Thymus (tissue), 11 donors: ENCODE results near the gene LRP1. TPM values are rescaled to one million over a fixed set of nuclear protein-coding genes. Genes with fewer than 3 reads are reported as not detected.

Experiments used
- DNase-seq, 9 donors: peaks; one replicate each; pipeline ENCODE4 v3.0.0-alpha.2; 2013; ENCODE audit warnings: low spot score in 9 of 9, low read depth in 6 of 9, missing footprints in 1 of 9
- H3K27ac ChIP-seq, 2 donors: one replicate each; pipeline ENCODE4 v1.5.1; 2013; ENCODE audit warnings: control low read depth in 1 of 2, low read depth in 1 of 2, low read length in 1 of 2, mild to moderate bottlenecking in 1 of 2, moderate library complexity in 1 of 2
- H3K27me3 ChIP-seq, 2 donors: one replicate each; pipeline ENCODE4 v1.5.1; 2013; ENCODE audit warnings: low read length in 1 of 2; ENCODE audit not compliant: control insufficient read depth in 2 of 2, insufficient read depth in 1 of 2
- H3K36me3 ChIP-seq, 2 donors: one replicate each; pipeline ENCODE4 v1.5.1; 2013; ENCODE audit warnings: low read length in 1 of 2, mild to moderate bottlenecking in 1 of 2, moderate library complexity in 1 of 2; ENCODE audit not compliant: control insufficient read depth in 2 of 2, insufficient read depth in 2 of 2
- H3K4me1 ChIP-seq, 2 donors: one replicate each; pipeline ENCODE4 v1.5.1; 2013; ENCODE audit warnings: low read length in 2 of 2; ENCODE audit not compliant: control insufficient read depth in 2 of 2, insufficient read depth in 2 of 2
- H3K4me3 ChIP-seq, 2 donors: one replicate each; pipeline ENCODE4 v1.5.1; 2013; ENCODE audit warnings: low read length in 2 of 2, control low read depth in 1 of 2, mild to moderate bottlenecking in 1 of 2
- H3K9me3 ChIP-seq, 2 donors: one replicate each; pipeline ENCODE4 v1.5.1; 2013; ENCODE audit warnings: low read length in 1 of 2, mild to moderate bottlenecking in 1 of 2; ENCODE audit not compliant: control insufficient read depth in 2 of 2, insufficient read depth in 1 of 2
- WGBS: extraction: QIAGEN DNeasy Blood & Tissue Kit; methylation state at CpG from one replicate; pipeline ENCODE4 v1.1.7; 2013; 5-methylcytosine and 5-hydroxymethylcytosine counted together
- polyA plus RNA-seq: library from polyadenylated mRNA; stranded (reverse); fragments of 200-250 nt; gene quantifications from one replicate; pipeline ENCODE4 v1.2.3, GENCODE V29; 2013
- total RNA-seq: library from RNA; stranded (reverse); fragments of 120-200 nt; gene quantifications from one replicate; pipeline ENCODE4 v1.2.4, GENCODE V29; 2013
- donor health status: healthy.

LRP1 gene
- total and polyA plus RNA-seq, 2 donors: 4.5 to 22.6 TPM

DNA sequence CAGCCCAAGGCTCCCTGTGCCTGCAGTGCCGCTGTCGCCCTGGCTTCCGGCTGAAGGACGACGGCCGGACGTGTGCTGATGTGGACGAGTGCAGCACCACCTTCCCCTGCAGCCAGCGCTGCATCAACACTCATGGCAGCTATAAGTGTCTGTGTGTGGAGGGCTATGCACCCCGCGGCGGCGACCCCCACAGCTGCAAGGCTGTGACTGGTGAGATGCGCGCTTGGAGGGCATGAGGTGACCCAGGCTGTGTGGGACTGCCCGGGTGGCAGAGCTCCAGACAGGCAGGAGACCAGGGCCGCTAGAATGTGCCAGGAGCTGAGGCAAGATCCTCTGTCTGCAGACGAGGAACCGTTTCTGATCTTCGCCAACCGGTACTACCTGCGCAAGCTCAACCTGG is 68.7 kb downstream of the LRP1 start:
- WGBS: 95% methylated on average over 22 of the region's 22 CpGs
- DNase-seq: no peak
- Histone ChIP-seq H3K27ac (no peak overlapping the region), H3K27me3 (peaks cover 0 to 11% of the 10 kb centered on the region in 2 donors), H3K36me3 (no peaks in the 10 kb centered on the region), H3K4me3 (no peak overlapping the region), H3K9me3 (no peaks in the 10 kb centered on the region), H3K4me1 (no peaks in the 10 kb centered on the region)

GRCh38 chr12:57198329-57198728 is 70.0 kb downstream of the LRP1 start:
- 98% methylated on average over 17 of the region's 17 CpGs for WGBS
- Histone ChIP-seq H3K27me3 (peaks cover 0 to 11% of the 10 kb centered on the region in 2 donors), H3K4me1 (no peaks in the 10 kb centered on the region), H3K27ac (no peak overlapping the region), H3K9me3 (no peaks in the 10 kb centered on the region), H3K36me3 (no peaks in the 10 kb centered on the region), H3K4me3 (no peak overlapping the region)
- no peak for DNase-seq

DNA sequence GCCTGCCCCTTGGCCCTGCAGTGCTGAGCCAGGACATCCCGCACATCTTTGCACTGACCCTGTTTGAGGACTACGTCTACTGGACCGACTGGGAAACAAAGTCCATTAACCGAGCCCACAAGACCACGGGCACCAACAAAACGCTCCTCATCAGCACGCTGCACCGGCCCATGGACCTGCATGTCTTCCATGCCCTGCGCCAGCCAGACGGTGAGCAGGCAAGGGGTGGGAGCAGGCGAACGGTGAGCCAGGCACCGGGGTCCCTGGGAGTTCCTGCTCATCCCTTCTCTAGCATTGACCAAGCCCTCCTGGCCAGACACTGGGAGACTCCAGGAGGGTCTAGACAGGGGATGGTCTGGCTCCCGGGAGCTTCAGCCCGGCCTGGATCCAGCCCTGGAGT is 70.9 kb downstream of the LRP1 start:
- DNase-seq: no peak
- H3K4me1 ChIP-seq: no peaks in the 10 kb centered on the region
- H3K36me3 ChIP-seq: no peaks in the 10 kb centered on the region
- no peak overlapping the region for H3K27ac ChIP-seq
- H3K9me3 ChIP-seq: no peaks in the 10 kb centered on the region
- H3K4me3 ChIP-seq: no peak overlapping the region
- peaks cover 0 to 11% of the 10 kb centered on the region in 2 donors for H3K27me3 ChIP-seq
- 93% methylated on average over 15 of the region's 15 CpGs for WGBS

- H3K4me1 ChIP-seq: no peaks in the 10 kb centered on the region
- H3K9me3 ChIP-seq: no peaks in the 10 kb centered on the region
- no peak overlapping the region for H3K4me3 ChIP-seq
- no peak for DNase-seq
- H3K36me3 ChIP-seq: no peaks in the 10 kb centered on the region
- H3K27me3 ChIP-seq: peaks cover 0 to 7% of the 10 kb centered on the region in 2 donors
- no peak overlapping the region for H3K27ac ChIP-seq
- WGBS: 95% methylated on average over 15 of the region's 15 CpGs
Observed at GRCh38 chr12:57200497-57200896, 72.2 kb downstream of the LRP1 start.

- Histone ChIP-seq H3K27me3 (peaks cover 0 to 2% of the 10 kb centered on the region in 2 donors), H3K4me1 (no peaks in the 10 kb centered on the region), H3K9me3 (no peaks in the 10 kb centered on the region), H3K27ac (no peak overlapping the region), H3K36me3 (no peaks in the 10 kb centered on the region), H3K4me3 (no peak overlapping the region)
- DNase-seq: no peak
- 93% methylated on average over 8 of the region's 8 CpGs for WGBS
Observed at GRCh38 chr12:57201219-57201618, 72.9 kb downstream of the LRP1 start.

DNA sequence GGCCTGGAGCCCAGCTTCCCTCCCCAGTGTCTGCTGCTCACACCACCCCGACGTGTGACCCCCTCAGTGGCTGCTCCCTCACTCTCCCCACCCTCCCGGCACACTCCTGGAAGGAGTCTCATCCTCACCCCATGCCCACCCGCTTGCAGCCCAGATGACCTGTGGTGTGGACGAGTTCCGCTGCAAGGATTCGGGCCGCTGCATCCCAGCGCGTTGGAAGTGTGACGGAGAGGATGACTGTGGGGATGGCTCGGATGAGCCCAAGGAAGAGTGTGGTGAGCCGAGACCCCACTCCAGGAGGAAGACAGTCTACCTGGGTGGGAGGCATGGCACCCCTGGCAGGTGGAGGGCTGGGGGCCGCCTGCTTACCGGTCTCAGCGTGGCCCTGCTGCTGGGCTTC is 73.3 kb downstream of the LRP1 start:
- Histone ChIP-seq H3K27ac (no peak overlapping the region), H3K4me1 (no peaks in the 10 kb centered on the region), H3K27me3 (peaks cover 0 to under 1% of the 10 kb centered on the region in 2 donors), H3K4me3 (no peak overlapping the region), H3K36me3 (no peaks in the 10 kb centered on the region), H3K9me3 (no peaks in the 10 kb centered on the region)
- no peak for DNase-seq
- 96% methylated on average over 16 of the region's 16 CpGs for WGBS

- no peak overlapping the region for H3K4me3 ChIP-seq
- H3K27ac ChIP-seq: no peak overlapping the region
- no peak for DNase-seq
- H3K36me3 ChIP-seq: no peaks in the 10 kb centered on the region
- H3K27me3 ChIP-seq: no peaks in the 10 kb centered on the region
- H3K4me1 ChIP-seq: no peaks in the 10 kb centered on the region
- no peaks in the 10 kb centered on the region for H3K9me3 ChIP-seq
- WGBS: 97% methylated on average over 19 of the region's 19 CpGs
Observed at GRCh38 chr12:57202321-57202720, 74.0 kb downstream of the LRP1 start.

DNA sequence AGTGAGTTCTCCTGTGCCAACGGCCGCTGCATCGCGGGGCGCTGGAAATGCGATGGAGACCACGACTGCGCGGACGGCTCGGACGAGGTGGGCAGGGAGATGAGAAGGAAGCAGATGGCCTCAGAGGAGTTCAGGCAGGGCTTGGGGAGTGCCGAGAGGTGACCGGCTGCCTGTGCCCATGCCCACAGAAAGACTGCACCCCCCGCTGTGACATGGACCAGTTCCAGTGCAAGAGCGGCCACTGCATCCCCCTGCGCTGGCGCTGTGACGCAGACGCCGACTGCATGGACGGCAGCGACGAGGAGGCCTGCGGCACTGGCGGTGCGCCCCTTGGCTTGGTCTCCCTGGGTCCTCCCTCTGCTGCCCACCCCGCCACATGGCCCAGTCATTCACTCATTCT is 74.9 kb downstream of the LRP1 start:
- H3K4me1 ChIP-seq: no peaks in the 10 kb centered on the region
- H3K4me3 ChIP-seq: no peak overlapping the region
- 96% methylated on average over 28 of the region's 28 CpGs for WGBS
- no peak for DNase-seq
- no peaks in the 10 kb centered on the region for H3K9me3 ChIP-seq
- H3K27ac ChIP-seq: no peak overlapping the region
- peaks cover 0 to 4% of the 10 kb centered on the region in 2 donors for H3K27me3 ChIP-seq
- no peaks in the 10 kb centered on the region for H3K36me3 ChIP-seq

DNA sequence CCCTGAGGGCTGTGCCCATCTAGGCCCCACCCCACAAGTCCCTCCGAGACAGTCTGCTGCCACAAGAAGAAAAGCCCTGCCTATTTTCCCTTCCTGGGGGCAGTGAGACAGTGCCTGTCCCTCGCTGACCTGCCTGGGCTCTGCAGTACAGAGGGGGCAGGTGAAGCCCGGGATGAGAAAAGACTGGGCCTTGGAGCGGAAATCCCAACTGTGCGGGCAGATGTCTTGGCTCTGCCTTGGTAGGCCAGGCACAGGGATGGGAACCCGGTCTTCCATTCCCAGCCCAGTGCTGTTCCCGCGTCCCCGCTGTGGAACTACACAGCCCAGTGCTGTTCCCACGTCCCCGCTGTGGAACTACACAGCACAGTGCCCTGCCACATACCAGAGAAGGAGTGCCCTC is 75.5 kb downstream of the LRP1 start:
- no peak overlapping the region for H3K4me3 ChIP-seq
- H3K9me3 ChIP-seq: no peaks in the 10 kb centered on the region
- H3K4me1 ChIP-seq: no peaks in the 10 kb centered on the region
- H3K36me3 ChIP-seq: no peaks in the 10 kb centered on the region
- DNase-seq: no peak
- H3K27me3 ChIP-seq: peaks cover 0 to 4% of the 10 kb centered on the region in 2 donors
- WGBS: 91% methylated on average over 11 of the region's 11 CpGs
- H3K27ac ChIP-seq: no peak overlapping the region

- 95% methylated on average over 19 of the region's 19 CpGs for WGBS
- Histone ChIP-seq H3K9me3 (no peaks in the 10 kb centered on the region), H3K27me3 (peaks cover 0 to 4% of the 10 kb centered on the region in 2 donors), H3K4me3 (no peak overlapping the region), H3K27ac (no peak overlapping the region), H3K36me3 (no peaks in the 10 kb centered on the region), H3K4me1 (no peaks in the 10 kb centered on the region)
- no peak for DNase-seq
Observed at GRCh38 chr12:57204454-57204853, 76.2 kb downstream of the LRP1 start.
